Keratinocyte (primary cell): Measurements from ENCODE around the gene AGPAT2. TPM values are rescaled to one million over a fixed set of nuclear protein-coding genes. Genes with fewer than 3 reads are reported as not detected.
"Not testable (repeated sequence)": the region's sequence is repeated elsewhere in the genome, so short reads cannot be mapped to it uniquely, and the experiment has no call there.

Experiments
- DNase-seq: peaks from one replicate; pipeline ENCODE4 v3.0.0-alpha.2; 2011; ENCODE audit warnings: low read depth, missing footprints, low spot score
- FAIRE-seq: peaks from 2 replicates; lab custom pipeline; 2011; peaks lifted over from hg19 to GRCh38; lab: Jason Lieb, UNC
- H2AFZ ChIP-seq: 2 replicates; pipeline ENCODE4 v1.6.0; 2012; ENCODE audit warnings: low read length, control low read depth, inconsistent platforms; ENCODE audit not compliant: control insufficient read depth
- H3K27ac ChIP-seq: 2 replicates; pipeline ENCODE4 v1.5.1; 2011; ENCODE audit warnings: low read length; ENCODE audit not compliant: control insufficient read depth, insufficient read depth
- H3K27me3 ChIP-seq: 3 replicates; pipeline ENCODE4 v1.6.0; 2011; ENCODE audit warnings: low read length; ENCODE audit not compliant: control insufficient read depth, insufficient read depth; ENCODE audit errors: extremely low read depth
- H3K36me3 ChIP-seq, 2 experiments: 2 replicates in 1 of 2; 3 replicates in 1 of 2; pipeline ENCODE4 v1.5.1; 2011; ENCODE audit warnings: low read length in 2 of 2, mild to moderate bottlenecking in 1 of 2; ENCODE audit not compliant: control insufficient read depth in 2 of 2, insufficient read depth in 2 of 2; ENCODE audit errors: extremely low read depth in 1 of 2
- H3K4me1 ChIP-seq: 3 replicates; pipeline ENCODE4 v1.5.1; 2011; ENCODE audit warnings: low read length; ENCODE audit not compliant: control insufficient read depth, insufficient read depth; ENCODE audit errors: extremely low read depth
- H3K4me2 ChIP-seq: 3 replicates; pipeline ENCODE4 v1.6.0; 2011; ENCODE audit warnings: low read depth, low read length; ENCODE audit not compliant: control insufficient read depth, insufficient read depth; ENCODE audit errors: extremely low read depth
- H3K4me3 ChIP-seq, 3 experiments: fragments of 200-600 bp in 1 of 3; sonication (generic) in 1 of 3; 2 replicates in 2 of 3; 3 replicates in 1 of 3; pipeline ENCODE4 v1.5.1; 2011 to 2016; ENCODE audit warnings: low read length in 3 of 3, mild to moderate bottlenecking in 3 of 3, control low read depth in 2 of 3, inconsistent platforms in 1 of 3, low read depth in 1 of 3, mixed read lengths in 1 of 3, mixed run types in 1 of 3, moderate library complexity in 1 of 3; ENCODE audit not compliant: control insufficient read depth in 2 of 3, insufficient read depth in 2 of 3; ENCODE audit errors: extremely low read depth in 1 of 3
- H3K79me2 ChIP-seq: 2 replicates; pipeline ENCODE4 v1.6.0; 2012; ENCODE audit warnings: low read length; ENCODE audit not compliant: control insufficient read depth, insufficient read depth
- H3K9ac ChIP-seq: 3 replicates; pipeline ENCODE4 v1.6.0; 2011; ENCODE audit warnings: low read length; ENCODE audit not compliant: control insufficient read depth, insufficient read depth; ENCODE audit errors: extremely low read depth
- H3K9me1 ChIP-seq: 3 replicates; pipeline ENCODE4 v1.6.0; 2011; ENCODE audit warnings: low read length; ENCODE audit not compliant: control insufficient read depth, insufficient read depth; ENCODE audit errors: extremely low read depth
- H3K9me3 ChIP-seq: 2 replicates; pipeline ENCODE4 v1.5.1; 2012; ENCODE audit warnings: low read depth, low read length; ENCODE audit not compliant: control insufficient read depth
- H4K20me1 ChIP-seq: 3 replicates; pipeline ENCODE4 v1.6.0; 2011; ENCODE audit warnings: low read length; ENCODE audit not compliant: control insufficient read depth, insufficient read depth; ENCODE audit errors: extremely low read depth
- EZH2 ChIP-seq: IDR thresholded peaks from one replicate; pipeline ENCODE4 v1.6.1; 2012; ENCODE audit warnings: inconsistent platforms, mild to moderate bottlenecking, low read length, moderate library complexity
- dilution Hi-C: fragments of 300-500 bp; cut with MboI; formaldehyde crosslinking; loops from one replicate; pipeline ENCODE4 v1.7.0; 2020; ENCODE audit warnings: low sequenced_read_pairs; ENCODE audit not compliant: extremely low pct_ligation_motif_present
- polyA plus RNA-seq, 5 experiments: library from polyadenylated mRNA; depleted of rRNA in 3 of 5; stranded (reverse) in 3 of 5; stranded (forward) in 1 of 5; unstranded in 1 of 5; fragments of >200 nt; gene quantifications; 1 replicate in 1 of 5; 2 replicates in 3 of 5; 3 replicates in 1 of 5; pipeline versions ENCODE4 v1.2.1 to v1.2.3, GENCODE V29; 2011 to 2012; ENCODE audit warnings: missing spikeins in 2 of 5, low read depth in 1 of 5, low replicate concordance in 1 of 5
- TF ChIP-seq, protein P1 (sequence below), 3 experiments: IDR thresholded peaks in 1 of 3; conservative IDR thresholded peaks in 1 of 3; optimal IDR thresholded peaks in 1 of 3; 2 replicates in 2 of 3; 3 replicates in 1 of 3; pipeline versions ENCODE3 to v1.5.1; 2011; ENCODE audit warnings: low read length in 3 of 3, mild to moderate bottlenecking in 3 of 3, moderate library complexity in 2 of 3, control low read depth in 1 of 3, inconsistent platforms in 1 of 3; ENCODE audit not compliant: insufficient read depth in 2 of 3; ENCODE audit errors: extremely low read depth in 1 of 3

The AGPAT2 gene
- polyA plus RNA-seq, 1 donor (not counting 4 experiments of a cell fraction or from before 2014, with no cell fraction given), result 26.5 TPM

- H3K27ac ChIP-seq, H3K9me3 ChIP-seq, H3K4me2 ChIP-seq, H3K4me3 ChIP-seq, H3K79me2 ChIP-seq, H3K36me3 ChIP-seq, FAIRE-seq, H4K20me1 ChIP-seq, dilution Hi-C loops, H2AFZ ChIP-seq, H3K9me1 ChIP-seq, H3K27me3 ChIP-seq, H3K9ac ChIP-seq, DNase-seq: not testable (repeated sequence)
- peaks cover 21% of the 10 kb centered on the region for H3K4me1 ChIP-seq
Measured at GRCh38 chr9:136632072-136632471, 55.2 kb downstream of the AGPAT2 start.

DNA sequence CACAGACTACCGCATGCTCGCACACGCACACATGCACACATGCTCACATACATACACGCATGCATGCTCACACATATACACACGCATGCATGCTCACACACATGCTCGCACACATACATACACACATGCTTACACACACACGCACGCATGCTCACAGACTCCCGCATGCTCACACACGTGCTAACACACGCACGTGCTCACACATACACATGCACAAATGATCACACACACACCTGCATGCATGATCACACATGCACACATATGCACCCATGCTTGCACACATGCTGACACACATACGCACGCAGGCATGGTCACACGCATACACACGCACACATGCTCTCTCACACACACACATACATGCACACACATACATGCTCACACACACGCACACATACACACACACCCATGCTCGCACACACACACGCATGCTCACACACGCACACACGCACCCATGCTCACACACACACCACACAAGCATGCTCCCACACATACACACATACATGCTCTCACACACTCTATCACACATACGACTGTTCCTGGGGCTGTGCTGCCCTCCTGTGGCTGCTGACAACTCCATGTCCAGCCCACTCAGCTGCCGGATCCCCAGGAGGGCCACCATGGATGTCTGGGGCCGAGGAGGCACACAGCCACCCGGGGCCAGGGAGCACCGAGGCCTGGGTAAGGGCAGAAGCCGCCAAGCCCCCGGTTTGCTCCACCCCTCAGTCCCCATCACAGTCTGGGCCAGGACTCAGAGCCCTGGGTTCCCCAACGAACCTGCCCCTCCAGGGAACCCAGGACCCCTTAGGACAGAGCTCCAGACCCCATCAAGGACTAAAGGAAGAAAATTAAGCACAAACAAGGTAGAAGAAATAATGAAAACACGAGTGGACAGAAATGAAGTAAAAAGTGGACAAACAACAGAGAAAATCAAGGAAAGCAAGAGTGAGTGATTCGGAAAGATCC is 55.9 kb downstream of the AGPAT2 start:
- Histone ChIP-seq H3K4me2 (no peak overlapping the region), H3K9me1 (no peaks in the 10 kb centered on the region), H3K9ac (no peak overlapping the region), H4K20me1 (no peaks in the 10 kb centered on the region), H3K27me3 (peaks cover 7% of the 10 kb centered on the region), H3K4me1 (peaks cover 24% of the 10 kb centered on the region), H2AFZ (no peak overlapping the region), H3K27ac (no peak overlapping the region), H3K79me2 (no peaks in the 10 kb centered on the region), H3K9me3 (peaks cover 2% of the 10 kb centered on the region), H3K4me3 (no peak overlapping the region), H3K36me3 (no peaks in the 10 kb centered on the region)
- dilution Hi-C loops, result no loop called here
- TF ChIP-seq EZH2, result no peak
- TF ChIP-seq, protein P1, sequence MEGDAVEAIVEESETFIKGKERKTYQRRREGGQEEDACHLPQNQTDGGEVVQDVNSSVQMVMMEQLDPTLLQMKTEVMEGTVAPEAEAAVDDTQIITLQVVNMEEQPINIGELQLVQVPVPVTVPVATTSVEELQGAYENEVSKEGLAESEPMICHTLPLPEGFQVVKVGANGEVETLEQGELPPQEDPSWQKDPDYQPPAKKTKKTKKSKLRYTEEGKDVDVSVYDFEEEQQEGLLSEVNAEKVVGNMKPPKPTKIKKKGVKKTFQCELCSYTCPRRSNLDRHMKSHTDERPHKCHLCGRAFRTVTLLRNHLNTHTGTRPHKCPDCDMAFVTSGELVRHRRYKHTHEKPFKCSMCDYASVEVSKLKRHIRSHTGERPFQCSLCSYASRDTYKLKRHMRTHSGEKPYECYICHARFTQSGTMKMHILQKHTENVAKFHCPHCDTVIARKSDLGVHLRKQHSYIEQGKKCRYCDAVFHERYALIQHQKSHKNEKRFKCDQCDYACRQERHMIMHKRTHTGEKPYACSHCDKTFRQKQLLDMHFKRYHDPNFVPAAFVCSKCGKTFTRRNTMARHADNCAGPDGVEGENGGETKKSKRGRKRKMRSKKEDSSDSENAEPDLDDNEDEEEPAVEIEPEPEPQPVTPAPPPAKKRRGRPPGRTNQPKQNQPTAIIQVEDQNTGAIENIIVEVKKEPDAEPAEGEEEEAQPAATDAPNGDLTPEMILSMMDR (optimal IDR thresholded peaks at IDR 0.05 in 1 of 3, IDR thresholded peaks at IDR 0.05 in 1 of 3, conservative IDR thresholded peaks at IDR 0.05 in 1 of 3; ENCODE audit: extremely low read depth in 1 of 3, insufficient read depth in 2 of 3, low read length in 3 of 3), result peak in 2 of 3 experiments; percentile 93
- FAIRE-seq (no peak), DNase-seq (peak; percentile 60)
